ENCODE results near the gene IFT43.

DNA sequence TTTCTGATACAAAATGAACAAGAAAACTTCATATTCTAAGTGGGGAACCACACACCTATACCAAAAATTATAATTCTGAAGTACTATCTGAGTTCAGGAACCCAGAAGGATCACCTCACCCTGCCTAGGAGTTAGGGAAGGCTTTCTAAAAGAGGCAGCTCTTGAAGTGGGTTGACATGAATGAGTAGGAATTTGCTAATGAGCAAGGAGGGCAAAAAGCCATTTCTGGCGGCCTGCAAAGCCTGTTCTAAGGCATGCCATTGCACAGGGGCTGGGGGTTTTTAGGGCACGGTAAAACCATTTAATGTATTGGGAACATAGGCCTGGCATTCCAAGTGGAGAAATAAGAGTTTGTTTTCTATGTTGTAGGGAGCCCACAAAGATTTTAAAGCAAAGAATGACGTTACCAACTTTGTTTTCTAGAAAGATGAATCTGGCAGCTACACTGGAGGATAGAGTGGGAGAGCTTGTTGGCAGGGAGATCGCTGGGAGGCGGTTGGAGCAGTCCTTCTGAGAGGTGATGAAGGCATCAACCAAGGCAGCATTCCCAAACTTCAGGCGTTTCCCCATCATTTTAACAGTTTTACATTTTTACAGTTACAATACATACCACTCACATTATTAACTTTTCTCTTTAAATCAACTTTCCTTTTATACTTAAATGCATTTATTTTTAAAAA lies 14.1 kb downstream of the IFT43 start:
- TF ChIP-seq, protein P1, sequence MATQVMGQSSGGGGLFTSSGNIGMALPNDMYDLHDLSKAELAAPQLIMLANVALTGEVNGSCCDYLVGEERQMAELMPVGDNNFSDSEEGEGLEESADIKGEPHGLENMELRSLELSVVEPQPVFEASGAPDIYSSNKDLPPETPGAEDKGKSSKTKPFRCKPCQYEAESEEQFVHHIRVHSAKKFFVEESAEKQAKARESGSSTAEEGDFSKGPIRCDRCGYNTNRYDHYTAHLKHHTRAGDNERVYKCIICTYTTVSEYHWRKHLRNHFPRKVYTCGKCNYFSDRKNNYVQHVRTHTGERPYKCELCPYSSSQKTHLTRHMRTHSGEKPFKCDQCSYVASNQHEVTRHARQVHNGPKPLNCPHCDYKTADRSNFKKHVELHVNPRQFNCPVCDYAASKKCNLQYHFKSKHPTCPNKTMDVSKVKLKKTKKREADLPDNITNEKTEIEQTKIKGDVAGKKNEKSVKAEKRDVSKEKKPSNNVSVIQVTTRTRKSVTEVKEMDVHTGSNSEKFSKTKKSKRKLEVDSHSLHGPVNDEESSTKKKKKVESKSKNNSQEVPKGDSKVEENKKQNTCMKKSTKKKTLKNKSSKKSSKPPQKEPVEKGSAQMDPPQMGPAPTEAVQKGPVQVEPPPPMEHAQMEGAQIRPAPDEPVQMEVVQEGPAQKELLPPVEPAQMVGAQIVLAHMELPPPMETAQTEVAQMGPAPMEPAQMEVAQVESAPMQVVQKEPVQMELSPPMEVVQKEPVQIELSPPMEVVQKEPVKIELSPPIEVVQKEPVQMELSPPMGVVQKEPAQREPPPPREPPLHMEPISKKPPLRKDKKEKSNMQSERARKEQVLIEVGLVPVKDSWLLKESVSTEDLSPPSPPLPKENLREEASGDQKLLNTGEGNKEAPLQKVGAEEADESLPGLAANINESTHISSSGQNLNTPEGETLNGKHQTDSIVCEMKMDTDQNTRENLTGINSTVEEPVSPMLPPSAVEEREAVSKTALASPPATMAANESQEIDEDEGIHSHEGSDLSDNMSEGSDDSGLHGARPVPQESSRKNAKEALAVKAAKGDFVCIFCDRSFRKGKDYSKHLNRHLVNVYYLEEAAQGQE (IDR thresholded peaks at IDR 0.05; ENCODE audit: low read depth, low read length) = no peak
- TF ChIP-seq POLR2A (IDR thresholded peaks at IDR 0.05; ENCODE audit: low read depth, low read length) (no peak), SPI1 (IDR thresholded peaks at IDR 0.05; ENCODE audit: borderline replicate concordance, insufficient read depth, low read depth, low read length) (no peak), EP300 (IDR thresholded peaks at IDR 0.05; ENCODE audit: borderline replicate concordance in 1 of 2, control insufficient read depth in 1 of 2, low read depth in 2 of 2, low read length in 2 of 2) (no peak), RCOR1 (conservative IDR thresholded peaks at IDR 0.05; ENCODE audit: low read depth, low read length) (no peak), EZH2 (IDR thresholded peaks at IDR 0.05; ENCODE audit: borderline replicate concordance, control insufficient read depth, low read depth, low read length) (no peak), RUNX3 (IDR thresholded peaks at IDR 0.05; ENCODE audit: low read length) (no peak), JUND (IDR thresholded peaks at IDR 0.05; ENCODE audit: low read depth, low read length) (no peak), JUNB (IDR thresholded peaks at IDR 0.05) (no peak)
- TF ChIP-seq, protein P2, sequence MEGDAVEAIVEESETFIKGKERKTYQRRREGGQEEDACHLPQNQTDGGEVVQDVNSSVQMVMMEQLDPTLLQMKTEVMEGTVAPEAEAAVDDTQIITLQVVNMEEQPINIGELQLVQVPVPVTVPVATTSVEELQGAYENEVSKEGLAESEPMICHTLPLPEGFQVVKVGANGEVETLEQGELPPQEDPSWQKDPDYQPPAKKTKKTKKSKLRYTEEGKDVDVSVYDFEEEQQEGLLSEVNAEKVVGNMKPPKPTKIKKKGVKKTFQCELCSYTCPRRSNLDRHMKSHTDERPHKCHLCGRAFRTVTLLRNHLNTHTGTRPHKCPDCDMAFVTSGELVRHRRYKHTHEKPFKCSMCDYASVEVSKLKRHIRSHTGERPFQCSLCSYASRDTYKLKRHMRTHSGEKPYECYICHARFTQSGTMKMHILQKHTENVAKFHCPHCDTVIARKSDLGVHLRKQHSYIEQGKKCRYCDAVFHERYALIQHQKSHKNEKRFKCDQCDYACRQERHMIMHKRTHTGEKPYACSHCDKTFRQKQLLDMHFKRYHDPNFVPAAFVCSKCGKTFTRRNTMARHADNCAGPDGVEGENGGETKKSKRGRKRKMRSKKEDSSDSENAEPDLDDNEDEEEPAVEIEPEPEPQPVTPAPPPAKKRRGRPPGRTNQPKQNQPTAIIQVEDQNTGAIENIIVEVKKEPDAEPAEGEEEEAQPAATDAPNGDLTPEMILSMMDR (IDR thresholded peaks at IDR 0.05 in 2 of 3, conservative IDR thresholded peaks at IDR 0.05 in 1 of 3; ENCODE audit: control insufficient read depth in 2 of 3, extremely low read depth in 1 of 3, insufficient read depth in 1 of 3, low read depth in 3 of 3, low read length in 3 of 3) = no peak
